NCI-H748 (cell line): ENCODE measurements around the gene ZNF263.

ENCODE experiments used
- DNase-seq: peaks from one replicate; lab custom pipeline; 2025; ENCODE audit not compliant: unreplicated experiment; lab: John Stamatoyannopoulos, UW

Gene ZNF263

GRCh38 chr16:3317315-3317999 is 34.2 kb downstream of the ZNF263 start:
- DNase-seq = no peak

GRCh38 chr16:3321816-3322215 is 38.5 kb downstream of the ZNF263 start:
- DNase-seq = no peak

DNA sequence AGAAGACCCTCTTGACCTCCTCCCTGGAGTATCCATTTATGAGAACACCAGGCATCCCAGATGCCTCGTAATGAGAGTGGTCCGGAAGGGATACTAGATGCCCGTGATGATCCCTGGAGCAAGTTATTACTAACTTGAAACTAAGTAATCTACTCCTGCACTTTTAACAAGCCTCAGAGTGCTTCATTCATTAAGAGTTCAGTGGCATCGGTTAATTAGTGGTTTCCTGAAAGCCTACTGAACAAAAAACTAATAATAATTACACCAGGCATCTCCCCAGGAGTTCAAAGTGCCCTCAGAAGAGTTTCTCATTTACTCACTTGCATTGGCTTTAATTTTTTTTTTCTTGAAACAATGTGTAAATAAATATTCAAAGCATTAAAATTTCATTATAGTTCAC is 44.2 kb downstream of the ZNF263 start:
- no peak for DNase-seq

DNA sequence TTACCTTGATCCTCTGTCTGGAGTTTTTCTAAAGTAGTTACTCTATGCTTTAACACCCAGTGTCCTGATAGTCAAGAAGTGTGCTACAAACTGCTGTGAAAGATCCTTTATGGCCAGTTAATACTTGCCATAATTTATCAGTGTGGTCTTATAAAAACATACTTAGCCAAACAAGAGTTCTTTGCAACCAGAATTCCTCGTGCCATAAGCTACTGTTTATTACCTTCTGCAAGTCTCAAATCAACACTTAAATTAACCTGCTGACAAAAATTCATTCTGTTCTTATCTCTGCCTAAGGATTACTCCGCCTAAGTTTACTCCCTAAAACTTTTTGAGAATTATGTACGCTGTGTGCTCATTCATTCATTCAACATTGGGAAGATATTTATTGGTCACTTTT is 44.8 kb downstream of the ZNF263 start:
- no peak for DNase-seq

DNA sequence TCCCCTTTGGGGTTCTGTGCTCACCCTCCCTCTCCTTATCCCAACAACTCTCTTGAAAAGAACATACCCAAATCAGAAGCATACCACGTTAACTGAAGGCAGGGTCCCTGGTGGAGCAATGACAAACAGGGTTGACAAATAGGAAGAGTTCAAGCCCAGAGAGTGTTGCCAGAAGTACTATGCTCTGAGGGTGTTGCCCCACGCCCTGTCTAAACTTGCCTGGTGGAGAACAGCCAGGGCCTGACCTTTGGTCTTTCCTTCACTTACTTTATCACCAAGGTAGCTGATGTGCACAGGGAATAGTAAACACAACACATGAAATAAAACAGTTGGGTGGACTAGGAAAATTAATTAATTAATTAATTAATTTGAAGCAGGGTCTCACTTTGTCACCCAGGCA is 45.4 kb downstream of the ZNF263 start:
- no peak for DNase-seq
